Measurements from ENCODE around the gene RASSF4.

Gene RASSF4

DNA sequence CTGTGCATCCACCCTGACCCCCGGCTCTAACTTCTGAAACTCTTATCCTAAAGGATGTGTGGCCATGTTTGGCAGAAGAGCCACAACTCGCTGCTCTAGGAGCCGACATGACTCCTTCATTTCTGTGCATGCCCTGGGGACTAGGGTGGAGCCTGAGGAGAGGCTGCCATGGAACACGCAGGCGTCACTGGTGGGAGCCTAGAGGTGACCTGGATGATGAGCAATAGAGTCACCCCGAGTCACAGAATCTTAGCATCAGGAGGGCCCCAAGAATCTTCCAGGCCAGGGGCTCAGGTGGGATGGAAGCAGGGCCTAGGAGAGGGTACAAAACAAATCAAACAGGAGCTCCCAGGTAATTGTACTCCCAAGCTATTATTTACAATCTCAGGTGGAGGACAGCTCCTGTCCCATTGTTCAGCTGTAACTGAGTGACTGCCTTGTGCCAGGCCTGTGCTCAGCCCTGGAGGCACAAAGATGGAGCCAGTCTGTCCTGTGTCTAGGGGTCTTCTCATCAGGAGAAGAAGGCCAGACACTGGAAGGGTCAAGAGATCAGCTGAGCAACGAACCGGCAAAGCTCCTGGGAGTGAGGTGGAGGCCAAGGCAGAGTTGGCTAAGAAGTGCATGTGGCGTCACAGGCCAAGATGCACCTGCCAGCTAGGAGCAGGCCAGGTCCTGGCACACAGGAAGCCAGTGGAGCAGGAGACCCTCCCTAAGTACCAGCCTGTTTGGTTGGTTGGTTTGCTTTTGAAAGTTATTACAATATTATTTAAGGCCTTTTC, 35.3 kb downstream of the RASSF4 start:
- TF ChIP-seq, protein P1, sequence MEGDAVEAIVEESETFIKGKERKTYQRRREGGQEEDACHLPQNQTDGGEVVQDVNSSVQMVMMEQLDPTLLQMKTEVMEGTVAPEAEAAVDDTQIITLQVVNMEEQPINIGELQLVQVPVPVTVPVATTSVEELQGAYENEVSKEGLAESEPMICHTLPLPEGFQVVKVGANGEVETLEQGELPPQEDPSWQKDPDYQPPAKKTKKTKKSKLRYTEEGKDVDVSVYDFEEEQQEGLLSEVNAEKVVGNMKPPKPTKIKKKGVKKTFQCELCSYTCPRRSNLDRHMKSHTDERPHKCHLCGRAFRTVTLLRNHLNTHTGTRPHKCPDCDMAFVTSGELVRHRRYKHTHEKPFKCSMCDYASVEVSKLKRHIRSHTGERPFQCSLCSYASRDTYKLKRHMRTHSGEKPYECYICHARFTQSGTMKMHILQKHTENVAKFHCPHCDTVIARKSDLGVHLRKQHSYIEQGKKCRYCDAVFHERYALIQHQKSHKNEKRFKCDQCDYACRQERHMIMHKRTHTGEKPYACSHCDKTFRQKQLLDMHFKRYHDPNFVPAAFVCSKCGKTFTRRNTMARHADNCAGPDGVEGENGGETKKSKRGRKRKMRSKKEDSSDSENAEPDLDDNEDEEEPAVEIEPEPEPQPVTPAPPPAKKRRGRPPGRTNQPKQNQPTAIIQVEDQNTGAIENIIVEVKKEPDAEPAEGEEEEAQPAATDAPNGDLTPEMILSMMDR (IDR thresholded peaks at IDR 0.05) = no peak

DNA sequence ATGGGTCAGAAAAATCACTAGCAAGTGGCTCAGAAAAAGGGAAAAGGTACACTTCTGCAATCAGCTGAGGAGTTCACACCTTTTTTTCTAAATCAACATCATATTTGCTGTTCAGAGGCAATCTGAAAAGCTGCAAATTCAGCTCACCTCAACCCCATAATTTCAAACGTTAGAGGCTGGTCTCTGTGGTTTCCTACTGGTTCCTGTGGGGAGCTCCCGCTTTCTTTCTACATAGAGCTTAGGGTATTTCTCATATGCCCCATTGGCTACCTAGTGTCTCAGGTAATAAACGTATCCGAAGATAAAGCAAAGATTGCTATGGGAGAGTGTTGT, 35.9 kb downstream of the RASSF4 start:
- TF ChIP-seq, protein P1 (IDR thresholded peaks at IDR 0.05) = no peak

DNA sequence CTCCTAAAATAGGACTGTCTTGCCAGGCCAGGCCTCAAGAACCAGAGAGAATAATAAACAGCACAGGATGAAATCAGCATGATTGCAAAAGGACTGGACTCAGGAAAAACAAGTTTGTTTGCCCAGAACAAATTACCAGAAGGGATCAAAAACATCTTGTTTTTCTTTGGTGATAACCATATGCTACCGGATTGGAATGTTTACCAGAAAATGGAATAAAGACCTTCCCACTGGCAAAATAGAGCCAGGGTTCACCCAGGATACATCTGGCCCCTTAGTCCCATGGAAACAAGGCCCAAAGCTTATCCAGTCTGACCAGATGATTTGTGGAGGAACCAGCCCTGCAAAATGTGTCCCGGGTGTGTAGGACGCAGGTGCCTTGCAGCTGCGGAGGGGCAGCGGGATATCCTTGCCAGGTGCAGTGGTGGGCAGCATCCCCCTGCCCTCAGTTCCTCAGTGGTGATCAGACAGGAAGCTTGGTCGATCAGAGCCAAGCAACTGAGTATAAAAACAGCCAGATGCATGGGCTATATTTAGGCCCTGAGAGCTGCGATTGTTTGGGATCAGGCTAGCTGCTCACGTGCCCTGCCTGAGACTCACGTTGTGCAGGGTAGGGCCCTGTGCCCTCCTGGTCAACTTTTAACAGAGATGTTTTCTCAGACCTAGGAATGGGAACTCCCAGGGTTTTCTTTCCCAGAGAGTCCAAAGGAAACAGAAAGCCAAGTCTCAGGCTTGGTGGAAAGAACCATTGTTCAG, 36.5 kb downstream of the RASSF4 start:
- TF ChIP-seq, protein P1 (IDR thresholded peaks at IDR 0.05) = no peak

DNA sequence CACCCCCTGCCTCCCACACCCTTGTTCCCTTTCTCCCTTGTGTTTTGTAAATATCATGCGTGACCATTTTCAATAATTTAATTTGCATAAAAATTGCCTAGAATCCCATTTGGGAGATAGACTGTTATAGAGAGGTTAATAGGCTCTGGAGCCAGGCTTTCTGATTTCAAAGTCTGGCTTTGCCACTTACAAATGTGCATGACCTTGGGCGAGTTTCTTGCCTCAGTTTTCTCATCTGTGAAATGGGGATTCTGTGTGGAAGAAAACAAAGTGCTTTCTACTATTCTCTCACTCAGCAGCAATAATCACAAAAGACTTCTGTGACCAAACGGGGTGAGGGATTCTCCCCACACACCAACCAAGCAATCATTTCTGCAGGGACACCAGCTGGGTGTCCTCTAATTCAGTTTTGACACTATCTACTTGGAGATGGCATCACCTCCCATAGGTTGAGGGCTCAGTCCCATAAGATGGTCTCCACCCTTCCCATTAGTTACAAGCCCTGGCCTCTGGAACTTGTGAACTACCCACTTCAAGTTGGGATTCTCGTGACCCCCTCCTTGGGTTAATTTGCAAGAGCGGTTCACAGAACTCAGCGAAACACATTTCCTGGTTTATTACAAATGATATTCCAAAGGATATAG, 37.6 kb downstream of the RASSF4 start:
- TF ChIP-seq, protein P1 (IDR thresholded peaks at IDR 0.05) = no peak

DNA sequence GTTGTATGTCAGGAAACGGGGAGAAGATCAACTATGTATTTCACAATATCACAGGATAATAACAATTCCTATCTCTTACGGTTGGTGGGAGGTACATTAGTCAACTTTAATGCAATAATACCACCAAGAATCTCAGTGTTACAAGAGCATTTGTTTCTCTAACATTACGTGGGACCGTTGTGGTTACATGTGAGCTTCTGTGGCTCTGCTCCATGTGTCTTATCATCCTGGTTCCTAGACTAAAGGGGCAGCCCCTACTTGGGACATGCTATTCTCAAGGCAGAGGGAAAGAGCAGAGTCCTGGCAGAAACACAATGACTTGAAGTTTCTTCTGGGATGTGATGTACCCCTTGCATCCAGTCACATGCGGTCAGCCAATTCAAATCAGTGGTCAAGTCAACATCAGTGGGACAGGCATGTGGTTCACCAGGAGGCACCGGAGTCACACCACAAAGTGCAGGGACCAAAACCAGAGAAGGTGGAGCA, 38.6 kb downstream of the RASSF4 start:
- TF ChIP-seq, protein P1 (IDR thresholded peaks at IDR 0.05) = no peak

DNA sequence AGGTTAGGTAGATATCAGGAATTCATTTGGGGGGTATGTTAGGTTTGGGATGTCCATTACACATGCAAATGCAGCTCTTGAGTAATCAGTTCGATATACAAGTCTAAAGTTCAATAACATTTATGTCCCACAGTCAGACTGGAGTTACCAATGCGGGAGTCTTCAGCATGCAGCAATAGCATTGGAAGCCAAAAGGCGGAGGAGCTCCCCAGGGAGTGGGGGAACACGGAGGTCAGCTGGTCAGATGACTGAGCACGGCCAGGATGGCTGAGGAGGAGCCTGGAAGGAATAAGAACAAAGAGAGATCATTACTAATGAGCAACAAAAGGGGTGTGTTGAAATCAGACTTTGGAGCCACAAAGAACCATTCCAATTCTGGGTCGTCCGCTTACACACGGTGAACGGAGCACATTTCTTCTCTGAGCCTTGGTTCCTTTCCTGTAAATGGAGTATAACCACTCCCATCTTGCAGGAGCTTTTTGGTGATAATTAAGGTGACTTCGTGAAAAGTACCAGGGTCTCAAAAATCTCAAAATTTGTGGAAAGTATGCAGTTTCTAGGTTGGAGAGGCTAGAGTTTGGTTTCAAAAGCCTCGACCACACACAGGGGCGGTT, 40.6 kb downstream of the RASSF4 start:
- TF ChIP-seq, protein P1 (IDR thresholded peaks at IDR 0.05) = no peak

DNA sequence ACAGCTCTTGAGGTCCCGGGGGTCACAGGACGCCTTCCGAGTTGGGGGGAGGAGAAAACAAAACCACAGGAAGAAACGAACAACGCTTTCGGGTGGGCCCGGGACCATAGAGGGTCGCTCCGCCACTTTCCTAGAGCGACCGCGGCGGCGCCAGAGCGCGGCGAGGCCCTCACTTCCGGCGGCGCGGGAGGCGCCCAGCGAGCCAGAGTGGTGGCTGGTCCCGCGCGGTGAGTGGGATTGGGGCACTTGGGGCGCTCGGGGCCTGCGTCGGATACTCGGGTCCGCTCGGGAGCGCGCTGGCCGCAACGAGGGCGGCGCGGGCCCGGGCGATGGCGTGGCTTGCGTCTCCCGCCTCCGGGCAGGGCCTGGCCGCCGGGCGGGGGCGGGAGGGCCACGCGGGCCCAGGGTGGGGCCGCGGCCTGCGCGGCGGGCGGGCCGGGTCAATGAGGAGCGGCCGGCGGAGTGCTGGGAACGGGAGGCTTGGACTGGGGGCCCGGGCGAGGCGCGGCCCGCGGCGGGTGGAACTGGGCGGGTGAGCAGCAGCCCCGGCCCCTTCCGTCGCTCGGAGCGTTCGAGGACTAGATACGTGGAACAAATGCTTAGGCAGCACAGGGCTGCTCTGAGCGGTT, 41.3 kb downstream of the RASSF4 start, which contains the start of gene ZNF22:
TSS of gene ZNF22 (plus strand) at position 172 of the 629 bp plus-strand sequence. CDS start 2,446 bp downstream, outside the sequence.
- TF ChIP-seq, protein P1 (IDR thresholded peaks at IDR 0.05) = no peak
